Ectodermal cell (in vitro differentiated cells): ENCODE results near the gene RPS6KC1.
"Not testable (repeated sequence)": the region's sequence is repeated elsewhere in the genome, so short reads cannot be mapped to it uniquely, and the experiment has no call there.

Source experiments
- H3K27ac ChIP-seq: 2 replicates; pipeline ENCODE4 v1.7.0; 2013; ENCODE audit warnings: mild to moderate bottlenecking, low read depth, low read length; ENCODE audit not compliant: insufficient read depth, poor library complexity, severe bottlenecking
- H3K27me3 ChIP-seq: 2 replicates; pipeline ENCODE4 v1.7.0; 2013; ENCODE audit warnings: mild to moderate bottlenecking, low read length; ENCODE audit not compliant: insufficient read depth, control insufficient read depth, poor library complexity, severe bottlenecking
- H3K36me3 ChIP-seq: one replicate; pipeline ENCODE4 v1.7.0; 2013; ENCODE audit warnings: low read length; ENCODE audit not compliant: control insufficient read depth, insufficient read depth
- H3K4me1 ChIP-seq: one replicate; pipeline ENCODE4 v1.7.0; 2013; ENCODE audit warnings: low read length; ENCODE audit not compliant: control insufficient read depth, insufficient read depth
- H3K4me3 ChIP-seq: 2 replicates; pipeline ENCODE4 v1.7.0; 2013; ENCODE audit warnings: low read depth, low read length, control low read depth; ENCODE audit not compliant: insufficient read depth
- H3K9me3 ChIP-seq: 2 replicates; pipeline ENCODE4 v1.7.0; 2013; ENCODE audit warnings: mild to moderate bottlenecking, low read length, moderate library complexity; ENCODE audit not compliant: control insufficient read depth
- WGBS, 2 experiments: methylation state at CpG; one replicate each; pipeline ENCODE4 v1.1.7; 2013; ENCODE audit warnings: missing lambda C conversion rate in 2 of 2; 5-methylcytosine and 5-hydroxymethylcytosine counted together

The RPS6KC1 gene

GRCh38 chr1:213171711-213172110, 120.7 kb downstream of the RPS6KC1 start:
- H3K27ac ChIP-seq, result no peak overlapping the region
- no peaks in the 10 kb centered on the region for H3K27me3 ChIP-seq
- H3K4me1 ChIP-seq, result no peaks in the 10 kb centered on the region
- H3K36me3 ChIP-seq, result no peaks in the 10 kb centered on the region
- WGBS, 2 experiments, result 94 to 97% methylated on average over 5 of the region's 5 CpGs
- no peak overlapping the region for H3K4me3 ChIP-seq
- no peaks in the 10 kb centered on the region for H3K9me3 ChIP-seq

GRCh38 chr1:213176341-213176740, 125.3 kb downstream of the RPS6KC1 start:
- Histone ChIP-seq H3K27ac (no peak overlapping the region), H3K9me3 (no peaks in the 10 kb centered on the region), H3K4me3 (no peak overlapping the region), H3K4me1 (no peaks in the 10 kb centered on the region), H3K27me3 (no peaks in the 10 kb centered on the region), H3K36me3 (no peaks in the 10 kb centered on the region)
- 58 to 75% methylated on average over 3 of the region's 3 CpGs for WGBS, 2 experiments

GRCh38 chr1:213179784-213180183, 128.7 kb downstream of the RPS6KC1 start:
- H3K4me1 ChIP-seq, result no peaks in the 10 kb centered on the region
- no peaks in the 10 kb centered on the region for H3K27me3 ChIP-seq
- H3K27ac ChIP-seq, result no peak overlapping the region
- no peaks in the 10 kb centered on the region for H3K36me3 ChIP-seq
- no peak overlapping the region for H3K4me3 ChIP-seq
- H3K9me3 ChIP-seq, result no peaks in the 10 kb centered on the region
- 92 to 100% methylated on average over 1 to 2 of the region's 2 CpGs for WGBS, 2 experiments

- no peak overlapping the region for H3K4me3 ChIP-seq
- 100% methylated on average over 1 of the region's 1 CpG for WGBS, 2 experiments
- H3K9me3 ChIP-seq, result no peaks in the 10 kb centered on the region
- H3K4me1 ChIP-seq, result no peaks in the 10 kb centered on the region
- no peaks in the 10 kb centered on the region for H3K27me3 ChIP-seq
- no peak overlapping the region for H3K27ac ChIP-seq
- H3K36me3 ChIP-seq, result no peaks in the 10 kb centered on the region
Observed at GRCh38 chr1:213180833-213181232, 129.8 kb downstream of the RPS6KC1 start.

GRCh38 chr1:213183036-213183672, 132.1 kb downstream of the RPS6KC1 start:
- Histone ChIP-seq H3K27ac (no peak overlapping the region), H3K4me3 (no peak overlapping the region), H3K9me3 (peaks cover 3% of the 10 kb centered on the region), H3K36me3 (no peaks in the 10 kb centered on the region), H3K4me1 (no peaks in the 10 kb centered on the region), H3K27me3 (no peaks in the 10 kb centered on the region)
- 90 to 93% methylated on average over 2 to 3 of the region's 3 CpGs for WGBS, 2 experiments

- no peak overlapping the region for H3K4me3 ChIP-seq
- no peaks in the 10 kb centered on the region for H3K27me3 ChIP-seq
- no peak overlapping the region for H3K27ac ChIP-seq
- H3K9me3 ChIP-seq, result peaks cover 3% of the 10 kb centered on the region
- no peaks in the 10 kb centered on the region for H3K4me1 ChIP-seq
- 85 to 99% methylated on average over 2 of the region's 2 CpGs for WGBS, 2 experiments
- no peaks in the 10 kb centered on the region for H3K36me3 ChIP-seq
Observed at GRCh38 chr1:213186168-213186567, 135.1 kb downstream of the RPS6KC1 start.

- no peak overlapping the region for H3K27ac ChIP-seq
- H3K4me3 ChIP-seq, result no peak overlapping the region
- H3K4me1 ChIP-seq, result no peaks in the 10 kb centered on the region
- H3K9me3 ChIP-seq, result no peaks in the 10 kb centered on the region
- no peaks in the 10 kb centered on the region for H3K27me3 ChIP-seq
- WGBS, 2 experiments, result 88 to 100% methylated on average over 1 of the region's 1 CpG
- no peaks in the 10 kb centered on the region for H3K36me3 ChIP-seq
Observed at GRCh38 chr1:213192026-213192425, 141.0 kb downstream of the RPS6KC1 start.

- Histone ChIP-seq H3K4me3 (no peak overlapping the region), H3K27ac (no peak overlapping the region), H3K9me3 (no peaks in the 10 kb centered on the region), H3K4me1 (no peaks in the 10 kb centered on the region), H3K27me3 (no peaks in the 10 kb centered on the region), H3K36me3 (no peaks in the 10 kb centered on the region)
- 83 to 86% methylated on average over 5 of the region's 5 CpGs for WGBS, 2 experiments
Observed at GRCh38 chr1:213194383-213194782, 143.3 kb downstream of the RPS6KC1 start.

GRCh38 chr1:213194855-213195254, 143.8 kb downstream of the RPS6KC1 start:
- H3K36me3 ChIP-seq, result no peaks in the 10 kb centered on the region
- no peaks in the 10 kb centered on the region for H3K4me1 ChIP-seq
- H3K27ac ChIP-seq, result no peak overlapping the region
- no peaks in the 10 kb centered on the region for H3K27me3 ChIP-seq
- no peaks in the 10 kb centered on the region for H3K9me3 ChIP-seq
- no peak overlapping the region for H3K4me3 ChIP-seq

- H3K27me3 ChIP-seq, H3K9me3 ChIP-seq, H3K4me1 ChIP-seq, H3K27ac ChIP-seq, H3K4me3 ChIP-seq, H3K36me3 ChIP-seq: not testable (repeated sequence)
- 91 to 93% methylated on average over 10 of the region's 10 CpGs for WGBS, 2 experiments
Observed at GRCh38 chr1:213196328-213197054, 145.4 kb downstream of the RPS6KC1 start.
